Astrocyte (in vitro differentiated cells and primary cell): Measurements from ENCODE around the gene MUC6. TPM values are rescaled to one million over a fixed set of nuclear protein-coding genes. Genes with fewer than 3 reads are reported as not detected.
A peak's percentile ranks its signal among the peaks of the same experiment; 100 is the strongest.

ENCODE experiments used
- DNase-seq: peaks from one replicate; pipeline ENCODE4 v3.0.0-alpha.2; 2010; ENCODE audit warnings: low read depth
- FAIRE-seq: peaks from 2 replicates; lab custom pipeline; 2011; peaks lifted over from hg19 to GRCh38; lab: Jason Lieb, UNC
- H2AFZ ChIP-seq: 2 replicates; pipeline ENCODE4 v1.6.0; 2012; ENCODE audit warnings: low read depth, low read length, inconsistent platforms
- H3K27ac ChIP-seq: 2 replicates; pipeline ENCODE4 v1.5.1; 2011; ENCODE audit warnings: low read depth, low read length, inconsistent platforms
- H3K27me3 ChIP-seq: 2 replicates; pipeline ENCODE4 v1.6.0; 2011; ENCODE audit warnings: low read length, inconsistent platforms; ENCODE audit not compliant: insufficient read depth
- H3K36me3 ChIP-seq: 2 replicates; pipeline ENCODE4 v1.5.1; 2011; ENCODE audit warnings: low read length, inconsistent platforms; ENCODE audit not compliant: insufficient read depth
- H3K4me1 ChIP-seq: 2 replicates; pipeline ENCODE4 v1.5.1; 2011; ENCODE audit warnings: low read length, inconsistent platforms; ENCODE audit not compliant: insufficient read depth
- H3K4me2 ChIP-seq: 2 replicates; pipeline ENCODE4 v1.6.0; 2012; ENCODE audit warnings: low read length, inconsistent platforms
- H3K4me3 ChIP-seq: 2 replicates; pipeline ENCODE4 v1.5.1; 2011; ENCODE audit warnings: low read depth, mild to moderate bottlenecking, low read length, inconsistent platforms; ENCODE audit not compliant: insufficient read depth
- H3K79me2 ChIP-seq: 2 replicates; pipeline ENCODE4 v1.6.0; 2012; ENCODE audit warnings: mild to moderate bottlenecking, low read length, inconsistent platforms; ENCODE audit not compliant: insufficient read depth
- H3K9ac ChIP-seq: 2 replicates; pipeline ENCODE4 v1.6.0; 2012; ENCODE audit warnings: mild to moderate bottlenecking, low read length, inconsistent platforms
- H3K9me3 ChIP-seq: 2 replicates; pipeline ENCODE4 v1.5.1; 2012; ENCODE audit warnings: low read depth, mild to moderate bottlenecking, low read length, inconsistent platforms; ENCODE audit not compliant: insufficient read depth
- H4K20me1 ChIP-seq: 2 replicates; pipeline ENCODE4 v1.6.0; 2012; ENCODE audit warnings: low read length, inconsistent platforms; ENCODE audit not compliant: insufficient read depth
- H3K27ac Mint-ChIP-seq: one replicate; pipeline ENCODE4 v1.8.0; 2021; ENCODE audit warnings: mild to moderate bottlenecking, mixed read lengths; ENCODE audit not compliant: unreplicated experiment
- H3K27me3 Mint-ChIP-seq: one replicate; pipeline ENCODE4 v1.8.0; 2021; ENCODE audit warnings: low read depth, mixed read lengths; ENCODE audit not compliant: unreplicated experiment
- H3K36me3 Mint-ChIP-seq: one replicate; pipeline ENCODE4 v1.8.0; 2021; ENCODE audit warnings: low read depth, mixed read lengths; ENCODE audit not compliant: unreplicated experiment
- H3K4me1 Mint-ChIP-seq: one replicate; pipeline ENCODE4 v1.8.0; 2021; ENCODE audit warnings: low read depth, mixed read lengths; ENCODE audit not compliant: unreplicated experiment
- H3K4me3 Mint-ChIP-seq: one replicate; pipeline ENCODE4 v1.8.0; 2021; ENCODE audit warnings: mild to moderate bottlenecking, moderate library complexity, mixed read lengths; ENCODE audit not compliant: unreplicated experiment
- H3K9me3 Mint-ChIP-seq: one replicate; pipeline ENCODE4 v1.8.0; 2021; ENCODE audit warnings: mild to moderate bottlenecking, mixed read lengths; ENCODE audit not compliant: unreplicated experiment
- CTCF ChIP-seq: IDR thresholded peaks from 2 replicates; pipeline ENCODE4 v1.5.1; 2011; ENCODE audit warnings: low read depth, mild to moderate bottlenecking, inconsistent platforms, low read length, moderate library complexity; ENCODE audit not compliant: insufficient read depth
- EZH2 ChIP-seq: IDR thresholded peaks from 2 replicates; pipeline ENCODE4 v1.6.1; 2012; ENCODE audit warnings: mild to moderate bottlenecking, low read length, inconsistent platforms; ENCODE audit not compliant: insufficient read depth
- total RNA-seq: library from RNA; stranded (reverse); gene quantifications from 2 replicates; pipeline ENCODE4 v1.2.1, GENCODE V29; 2021

MUC6 gene
- total RNA-seq, 1 donor from 2014 or later = not detected

GRCh38 chr11:1051356-1052132 is 15.0 kb upstream of the MUC6 start:
- TF ChIP-seq EZH2 = no peak
- no peak overlapping the region for H3K4me3 ChIP-seq
- Mint-ChIP-seq H3K4me3 (no peak overlapping the region), H3K27me3 (peaks cover 24% of the 10 kb centered on the region), H3K27ac (no peak overlapping the region), H3K9me3 (no peaks in the 10 kb centered on the region), H3K4me1 (no peaks in the 10 kb centered on the region), H3K36me3 (peaks cover 4% of the 10 kb centered on the region)
- H3K9ac ChIP-seq = no peak overlapping the region
- H3K4me2 ChIP-seq = no peak overlapping the region
- no peaks in the 10 kb centered on the region for H3K79me2 ChIP-seq
- no peaks in the 10 kb centered on the region for H3K9me3 ChIP-seq
- H3K4me1 ChIP-seq = no peaks in the 10 kb centered on the region
- H3K27ac ChIP-seq = no peak overlapping the region
- no peak overlapping the region for H2AFZ ChIP-seq
- H3K36me3 ChIP-seq = no peaks in the 10 kb centered on the region
- no peak for FAIRE-seq
- H4K20me1 ChIP-seq = no peaks in the 10 kb centered on the region
- H3K27me3 ChIP-seq = peaks cover 13% of the 10 kb centered on the region
- DNase-seq = no peak

DNA sequence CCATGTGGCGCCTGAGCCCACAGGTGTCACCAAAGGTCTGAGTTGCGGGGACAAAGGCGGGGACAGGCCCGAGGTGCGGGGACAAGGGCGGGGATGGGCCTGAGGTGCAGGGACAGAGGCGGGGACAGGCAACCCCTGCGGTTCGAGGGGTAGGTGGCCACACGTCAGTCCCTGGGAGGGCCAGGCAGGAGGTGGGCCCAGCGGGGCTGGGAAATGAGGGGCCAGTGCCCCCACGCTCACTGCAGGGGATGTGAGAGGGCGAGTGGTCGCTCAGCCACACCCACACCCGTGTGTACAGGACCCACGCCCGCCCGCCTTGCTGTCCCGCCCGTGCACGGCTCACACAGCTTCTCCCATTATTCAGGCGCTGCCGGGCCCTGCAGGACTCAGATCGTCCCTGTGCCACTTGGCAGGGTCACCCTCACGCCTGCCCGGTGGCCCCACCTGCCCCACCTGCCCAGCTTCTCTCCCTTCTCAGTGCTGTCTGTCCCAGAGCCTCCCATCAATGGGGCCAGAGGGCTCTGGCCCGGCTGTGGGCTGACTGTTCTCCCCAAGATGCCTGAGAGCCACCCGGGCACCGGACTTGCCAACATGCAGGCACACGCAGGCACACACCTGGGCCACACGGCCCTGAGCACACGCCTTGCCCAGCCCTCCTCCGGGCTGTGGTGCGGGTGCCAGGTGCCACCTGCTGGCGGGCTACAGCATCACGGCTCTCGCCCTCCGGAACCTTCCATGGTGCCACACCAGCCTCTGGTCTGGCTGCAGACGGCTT is 14.2 kb upstream of the MUC6 start:
- H3K27me3 Mint-ChIP-seq = peaks cover 25% of the 10 kb centered on the region
- H3K27ac Mint-ChIP-seq = no peak overlapping the region
- no peak for FAIRE-seq

More for the DNA sequence above, 14.2 kb upstream of the MUC6 start:
- Histone ChIP-seq H3K4me2 (no peak overlapping the region), H3K4me3 (no peak overlapping the region), H2AFZ (no peak overlapping the region), H3K36me3 (no peaks in the 10 kb centered on the region), H3K9me3 (no peaks in the 10 kb centered on the region), H4K20me1 (no peaks in the 10 kb centered on the region), H3K4me1 (no peaks in the 10 kb centered on the region), H3K9ac (no peak overlapping the region), H3K27ac (no peak overlapping the region), H3K79me2 (no peaks in the 10 kb centered on the region), H3K27me3 (peaks cover 13% of the 10 kb centered on the region)
- no peak overlapping the region for H3K4me3 Mint-ChIP-seq
- H3K4me1 Mint-ChIP-seq = no peaks in the 10 kb centered on the region
- TF ChIP-seq CTCF (peak; percentile 65), EZH2 (no peak)
- peaks cover 4% of the 10 kb centered on the region for H3K36me3 Mint-ChIP-seq
- no peaks in the 10 kb centered on the region for H3K9me3 Mint-ChIP-seq
- DNase-seq = no peak
